Measurements from ENCODE around the gene ZNF524.
"Not testable (repeated sequence)": the region's sequence is repeated elsewhere in the genome, so short reads cannot be mapped to it uniquely, and the experiment has no call there.

Gene ZNF524

DNA sequence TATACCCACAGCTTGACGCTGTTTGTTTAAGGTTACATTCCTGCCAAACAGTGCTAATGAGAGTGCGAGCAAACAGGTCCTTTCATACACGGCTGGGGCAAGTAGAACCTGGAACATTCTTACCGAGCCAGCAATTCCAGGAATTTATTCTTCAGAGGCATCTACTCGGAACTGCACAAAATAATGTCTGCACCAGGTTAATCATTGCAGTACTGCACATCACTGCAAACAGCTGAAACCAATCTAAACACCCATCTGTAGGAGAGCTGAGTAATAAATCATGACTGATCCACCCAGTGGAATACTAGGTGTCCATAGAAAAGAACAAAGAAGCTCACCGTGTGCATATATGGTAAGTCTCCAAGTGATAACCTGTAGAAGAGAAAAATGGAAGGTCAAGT is 18.3 kb upstream of the ZNF524 start:
- DNase-seq: no peak

DNA sequence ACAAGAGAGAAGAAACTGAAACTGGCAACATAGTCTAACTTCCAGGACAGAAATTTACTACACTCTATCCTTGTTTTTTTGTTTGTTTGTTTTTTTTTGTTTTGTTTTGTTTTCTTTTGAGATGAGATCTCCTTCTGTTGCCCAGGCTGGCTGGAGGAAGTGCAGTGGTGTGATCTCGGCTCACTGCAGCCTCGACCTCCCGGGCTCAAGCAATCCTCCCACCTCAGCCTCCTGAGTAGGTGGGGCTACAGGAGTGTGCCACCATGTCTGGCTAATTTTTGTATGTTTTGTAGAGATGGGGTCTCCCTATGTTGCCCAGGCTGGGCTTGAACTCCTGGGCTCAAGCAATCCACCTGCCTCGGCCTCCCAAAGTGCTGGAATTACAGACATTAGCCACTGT is 17.8 kb upstream of the ZNF524 start:
- not testable (repeated sequence) for DNase-seq

GRCh38 chr19:55583897-55584296 is 16.2 kb upstream of the ZNF524 start:
- not testable (repeated sequence) for DNase-seq

DNA sequence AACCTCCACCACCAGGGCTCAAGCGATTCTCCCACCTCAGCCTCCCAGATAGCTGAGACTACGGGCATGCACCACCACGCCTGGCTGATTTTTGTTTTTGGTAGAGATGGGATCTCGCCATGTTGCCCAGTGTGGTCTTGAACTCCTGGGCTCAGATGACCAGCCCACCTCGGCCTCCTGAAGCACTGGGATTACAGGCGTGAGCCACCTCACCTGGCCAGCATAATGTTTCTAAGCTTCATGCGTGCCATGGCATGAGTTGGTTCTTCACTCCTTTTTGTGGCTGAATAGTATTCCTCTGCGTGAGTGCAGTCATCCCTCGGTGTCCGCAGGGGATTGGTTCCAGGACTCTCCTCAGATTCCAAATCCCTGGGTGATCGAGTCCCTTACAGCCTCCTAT is 15.2 kb upstream of the ZNF524 start:
- no peak for DNase-seq

GRCh38 chr19:55585658-55586339 is 14.3 kb upstream of the ZNF524 start:
- DNase-seq: peak; percentile 72

DNA sequence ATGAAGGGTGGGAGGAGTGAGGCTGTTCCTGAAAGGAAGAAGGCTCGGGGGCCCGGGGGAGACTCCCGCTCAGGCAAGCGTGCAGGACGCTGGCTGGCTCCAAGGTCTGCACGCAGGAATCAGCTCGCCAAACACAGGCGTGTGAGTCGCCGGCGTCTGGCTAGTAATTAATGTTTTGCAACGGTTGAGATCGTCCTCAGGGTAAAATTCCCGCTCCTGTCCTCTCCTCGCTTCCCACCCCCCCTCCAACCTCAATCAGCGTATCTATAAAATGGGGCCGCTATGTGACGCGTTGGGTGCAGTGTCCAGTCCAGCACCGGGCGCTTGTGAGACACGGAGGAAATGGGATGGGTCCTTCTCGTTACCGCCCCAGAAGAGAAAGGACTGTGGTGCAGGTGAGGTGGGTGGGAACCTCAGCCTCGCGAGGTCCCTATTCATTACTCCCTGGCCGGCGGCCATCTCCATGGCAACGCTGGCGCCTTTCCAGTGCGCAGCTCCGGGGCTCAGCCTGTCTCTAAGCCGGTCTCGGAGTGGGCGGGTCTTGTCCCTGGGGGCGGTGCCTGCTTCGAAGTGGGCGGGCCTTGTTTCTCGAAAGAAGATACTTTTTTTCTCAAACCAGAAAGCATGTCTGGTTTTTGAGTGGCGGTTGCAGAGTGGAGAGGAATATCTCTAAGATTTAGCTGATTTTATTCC is 13.0 kb upstream of the ZNF524 start:
- DNase-seq: peak; percentile 98

GRCh38 chr19:55588738-55589137 is 11.3 kb upstream of the ZNF524 start:
- no peak for DNase-seq

DNA sequence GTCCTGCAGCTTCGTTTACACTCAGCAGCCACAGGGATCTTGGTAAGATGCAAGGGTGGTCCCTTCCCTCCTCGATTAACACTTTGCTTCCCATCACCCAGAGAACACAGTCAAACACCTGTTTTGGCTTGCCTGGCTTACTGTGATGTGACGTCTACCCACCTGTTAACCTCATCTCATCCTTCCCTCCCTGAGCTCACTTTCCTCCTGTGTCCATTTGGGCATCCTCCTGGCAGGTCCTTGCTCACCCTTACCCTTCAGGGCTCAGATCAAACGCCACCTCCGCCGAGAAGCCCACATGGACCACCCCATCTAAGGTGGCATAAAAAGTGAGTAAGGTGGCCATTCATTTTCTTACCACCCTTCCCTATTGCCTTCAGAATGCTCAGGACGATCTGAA is 10.0 kb upstream of the ZNF524 start:
- DNase-seq: no peak

DNA sequence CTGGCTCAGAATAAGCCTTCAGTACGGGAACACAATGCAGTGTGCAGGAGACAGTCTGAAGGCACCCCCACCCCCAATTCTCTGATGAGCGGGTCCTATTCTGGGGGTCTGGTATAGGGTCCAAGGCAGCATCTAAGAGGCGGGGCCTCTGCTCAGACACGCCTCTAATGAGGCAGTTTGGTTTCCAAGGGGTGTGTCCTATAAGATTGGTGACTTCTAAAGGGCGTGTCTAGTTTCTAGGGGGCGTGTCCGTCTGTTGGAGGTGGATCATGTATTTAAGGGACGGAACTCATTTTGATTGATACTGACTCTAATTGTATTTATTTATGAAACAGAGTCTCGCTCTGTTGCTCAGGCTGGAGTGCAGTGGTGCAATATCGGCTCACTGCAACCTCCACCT is 9.5 kb upstream of the ZNF524 start:
- no peak for DNase-seq

DNA sequence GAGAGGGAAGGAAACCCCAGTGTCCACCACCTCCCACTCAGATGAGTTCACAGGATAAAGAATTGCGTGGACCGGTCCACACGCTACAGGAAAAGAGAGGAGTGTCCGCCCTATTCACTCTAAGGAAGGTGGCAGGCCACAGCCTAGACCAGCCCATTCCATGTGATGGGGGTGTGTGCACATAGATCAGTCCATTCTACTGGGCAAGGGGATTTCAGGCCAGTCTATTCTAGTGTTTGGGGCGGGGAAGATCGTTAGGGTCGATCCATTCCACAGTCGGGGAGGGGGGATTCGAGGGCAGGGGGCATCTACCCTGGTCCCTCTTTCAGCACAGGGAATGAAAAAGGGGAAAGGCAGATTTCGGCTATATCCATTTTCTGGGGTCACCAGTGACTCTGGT is 8.5 kb upstream of the ZNF524 start:
- no peak for DNase-seq

DNA sequence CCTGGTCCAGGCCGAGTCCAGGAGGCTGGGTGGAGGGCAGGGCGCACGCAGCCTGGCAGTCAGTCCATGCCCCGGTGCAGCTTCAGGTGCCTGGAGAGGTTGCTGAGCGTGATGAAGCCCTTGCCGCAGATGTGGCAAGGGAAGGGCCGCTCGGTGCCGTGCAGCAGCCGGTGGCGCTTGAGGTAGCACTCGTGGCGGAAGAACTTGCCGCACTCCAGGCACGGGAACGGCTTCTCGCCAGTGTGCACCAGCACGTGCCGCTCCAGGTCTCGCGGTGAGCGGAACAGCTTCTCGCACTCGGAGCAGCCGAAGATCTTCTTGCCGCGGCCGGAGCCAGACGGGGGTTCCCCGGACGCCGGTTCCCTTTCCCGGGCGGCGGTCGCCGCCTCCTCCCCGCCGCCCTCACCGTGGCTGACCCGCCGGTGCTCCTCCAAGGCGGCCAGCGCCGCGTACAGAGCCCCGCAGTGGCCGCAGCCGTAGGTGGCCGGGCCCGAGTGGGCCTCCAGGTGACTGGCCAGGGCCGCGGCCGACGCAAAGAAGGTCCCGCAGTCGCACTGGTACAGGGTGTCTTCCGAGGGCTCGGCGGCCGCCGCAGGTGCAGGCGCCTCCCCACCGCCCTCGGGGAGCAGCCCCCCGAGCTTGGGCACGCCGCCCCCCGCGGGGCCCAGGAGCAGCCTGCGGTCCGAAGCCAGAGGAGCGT is 7.5 kb upstream of the ZNF524 start:
- DNase-seq: no peak

DNA sequence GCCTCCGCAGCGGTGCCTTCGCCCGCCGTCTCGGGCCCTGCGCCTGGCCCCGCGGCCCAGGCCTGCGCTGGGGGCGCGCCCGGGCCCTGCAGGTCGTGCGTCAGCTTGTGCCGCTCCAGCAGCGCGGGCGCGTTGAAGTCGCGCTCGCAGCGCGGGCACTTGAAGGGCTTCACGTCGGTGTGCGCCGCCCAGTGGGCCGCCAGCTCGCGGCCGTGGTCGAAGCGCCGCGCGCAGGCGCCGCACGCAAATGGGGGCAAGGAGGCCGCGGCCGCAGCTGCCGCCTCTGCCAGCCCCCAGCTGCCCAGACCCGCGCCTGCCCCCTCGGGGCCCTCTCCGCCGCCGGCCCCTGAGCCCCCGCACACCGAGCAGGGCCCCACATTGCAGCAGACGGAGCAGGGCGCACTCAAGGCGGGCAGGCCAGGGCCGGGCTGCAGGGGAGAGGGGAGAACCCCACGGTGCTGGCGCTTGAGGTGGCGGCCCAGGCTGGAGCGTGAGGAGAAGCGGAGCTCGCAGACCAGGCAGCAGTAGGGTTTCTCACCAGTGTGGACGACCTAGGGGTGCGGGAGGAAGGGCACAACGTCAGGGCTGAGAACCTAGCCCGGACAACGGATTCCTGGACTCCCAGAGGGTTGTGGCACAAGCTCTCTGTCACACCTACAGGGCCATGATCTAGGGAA is 6.9 kb upstream of the ZNF524 start:
- DNase-seq: no peak

DNA sequence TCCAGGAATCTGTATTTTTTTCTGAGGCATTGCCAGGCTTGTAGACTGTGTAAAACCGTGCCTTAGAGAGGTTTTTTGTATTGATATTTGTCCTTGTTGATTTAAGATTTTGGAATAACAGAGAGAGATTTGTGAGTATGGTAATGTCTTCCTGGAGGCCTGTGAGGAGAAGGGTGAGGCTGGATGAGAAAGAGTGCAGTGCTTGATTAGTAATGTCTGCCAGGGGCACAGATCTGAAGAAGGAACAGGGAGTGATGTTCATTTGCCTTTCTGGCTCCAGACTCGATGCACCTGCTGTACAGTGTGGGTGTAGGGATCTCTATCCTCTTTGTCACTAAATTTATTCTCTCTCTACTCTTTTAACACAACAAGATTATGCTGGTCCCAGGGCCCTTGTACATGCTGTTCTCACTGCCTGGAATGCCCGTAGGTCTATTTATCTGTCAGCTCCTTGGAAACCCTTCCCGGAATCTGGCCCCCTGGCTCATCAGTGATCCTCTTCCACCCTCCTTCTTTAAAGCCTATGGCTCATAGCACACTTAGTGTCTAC is 5.0 kb upstream of the ZNF524 start:
- no peak for DNase-seq

DNA sequence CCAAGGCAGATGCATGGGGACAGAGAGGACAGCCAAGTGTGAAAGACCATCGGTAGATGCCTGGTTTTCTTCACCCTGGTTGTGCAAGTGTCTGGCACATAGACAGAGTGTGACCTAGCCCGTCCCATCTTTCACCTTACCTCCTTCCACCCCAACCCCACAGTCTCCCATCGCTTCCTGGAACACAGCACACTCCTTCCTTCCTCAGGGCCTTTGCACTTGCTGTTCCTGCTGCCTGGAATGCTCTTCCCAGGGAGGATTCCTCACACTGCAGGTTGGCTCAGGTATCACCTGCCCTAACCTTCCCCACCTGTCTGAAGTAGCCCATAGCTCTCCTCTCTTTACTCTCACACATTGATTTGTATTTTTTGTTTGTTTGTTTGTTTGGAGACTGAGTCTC is 3.8 kb upstream of the ZNF524 start:
- DNase-seq: no peak

GRCh38 chr19:55597501-55597921 is 2.6 kb upstream of the ZNF524 start:
- DNase-seq: no peak

GRCh38 chr19:55598034-55598433 is 2.1 kb upstream of the ZNF524 start:
- no peak for DNase-seq

- peak; percentile 98 for DNase-seq
Measured at GRCh38 chr19:55598719-55599467, 1.2 kb upstream of the ZNF524 start.

DNA sequence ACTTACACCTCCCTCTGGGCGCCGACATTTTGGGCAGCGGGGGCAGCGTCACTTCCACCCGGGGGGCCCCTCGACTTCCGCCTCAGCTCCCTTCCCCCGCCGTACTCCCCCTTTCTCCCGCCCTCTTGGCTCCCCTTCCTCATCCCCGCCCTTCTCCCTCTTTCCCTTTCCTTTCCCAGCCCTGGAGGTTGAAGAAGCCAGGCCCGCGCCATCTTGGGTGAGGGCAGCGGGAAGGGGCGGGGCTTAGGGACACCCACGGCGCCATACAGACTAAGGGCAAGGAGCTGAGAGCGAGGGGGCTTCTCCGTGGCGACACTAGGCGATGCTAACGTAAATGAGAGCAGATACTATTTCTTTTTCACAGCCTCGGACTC is 633 bp upstream of the ZNF524 start, which contains the start of gene FIZ1:
FIZ1 (minus strand) TSS at position 50 of the 374 bp plus-strand sequence. CDS start 1,652 bp downstream, outside the sequence.
- peak; percentile 96 for DNase-seq

GRCh38 chr19:55600662-55601028 is 557 bp downstream of the ZNF524 start:
- DNase-seq: no peak

DNA sequence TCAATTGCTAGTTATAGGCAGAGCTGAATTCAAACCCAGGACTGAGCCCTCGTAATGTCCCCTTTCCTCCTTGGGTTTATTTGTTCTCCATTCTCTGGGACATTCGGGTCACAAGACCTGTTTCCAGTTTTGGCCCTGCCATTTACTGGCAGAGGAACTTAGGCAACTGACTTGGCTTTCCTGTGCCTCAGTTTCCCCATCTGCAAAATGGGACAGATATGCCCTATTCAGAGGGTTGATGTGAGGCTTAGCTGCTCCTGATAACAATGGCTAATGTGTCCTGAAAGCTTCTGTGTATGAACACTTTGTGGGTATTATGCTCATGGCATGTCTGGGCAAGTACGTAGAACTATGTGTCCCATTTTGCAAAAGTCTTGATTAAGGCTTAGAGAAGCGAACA is 996 bp downstream of the ZNF524 start:
- no peak for DNase-seq

- no peak for DNase-seq
Measured at GRCh38 chr19:55602104-55603001, 2.3 kb downstream of the ZNF524 start.
